MCF 10A (cell line): Measurements from ENCODE around the gene KRTCAP2. TPM values are rescaled to one million over a fixed set of nuclear protein-coding genes. Genes with fewer than 3 reads are reported as not detected.
A peak's percentile ranks its signal among the peaks of the same experiment; 100 is the strongest.

Experiments used
- BruUV-seq: library from RNA; stranded (reverse); fragments of 400-500 nt; replicated peaks from 2 replicates; lab custom pipeline; 2021; lab: Mats Ljungman, UMichigan
- CTCF ChIA-PET: fragments of 300-600 bp; sonication (Branson Sonifier 250); formaldehyde crosslinking; extraction: SDS; loops from one replicate; lab custom pipeline; 2021; ENCODE audit warnings: antibody characterized with exemption, inconsistent platforms; lab: Yijun Ruan, JAX
- POLR2A ChIA-PET: fragments of 300-600, 350-650 bp; sonication (Branson Sonifier 250); formaldehyde crosslinking; extraction: SDS; loops from one replicate; lab custom pipeline; 2020; ENCODE audit warnings: antibody characterized with exemption, inconsistent platforms; lab: Yijun Ruan, JAX
- DNase-seq: peaks from one replicate; pipeline ENCODE4 v3.0.0-alpha.2; 2018; ENCODE audit not compliant: unreplicated experiment
- H3K27ac Mint-ChIP-seq: one replicate; pipeline ENCODE4 v1.8.0; 2022; ENCODE audit warnings: mild to moderate bottlenecking, low read depth, mixed read lengths; ENCODE audit not compliant: unreplicated experiment
- H3K27me3 Mint-ChIP-seq: one replicate; pipeline ENCODE4 v1.8.0; 2022; ENCODE audit warnings: mixed read lengths; ENCODE audit not compliant: insufficient read depth, unreplicated experiment
- H3K36me3 Mint-ChIP-seq: one replicate; pipeline ENCODE4 v1.8.0; 2022; ENCODE audit warnings: mild to moderate bottlenecking, moderate library complexity, mixed read lengths; ENCODE audit not compliant: insufficient read depth, unreplicated experiment
- H3K4me1 Mint-ChIP-seq: one replicate; pipeline ENCODE4 v1.8.0; 2022; ENCODE audit warnings: mixed read lengths; ENCODE audit not compliant: insufficient read depth, unreplicated experiment
- H3K4me3 Mint-ChIP-seq: one replicate; pipeline ENCODE4 v1.8.0; 2022; ENCODE audit warnings: mild to moderate bottlenecking, moderate library complexity, mixed read lengths; ENCODE audit not compliant: unreplicated experiment
- H3K9me3 Mint-ChIP-seq: one replicate; pipeline ENCODE4 v1.8.0; 2022; ENCODE audit warnings: mixed read lengths; ENCODE audit not compliant: unreplicated experiment
- CTCF ChIP-seq: fragments of 200-600 bp; IDR thresholded peaks from one replicate; pipeline ENCODE4 v1.8.0; 2022; ENCODE audit warnings: antibody characterized with exemption, mild to moderate bottlenecking; ENCODE audit not compliant: unreplicated experiment
- intact Hi-C: fragments of 100-400 bp; cut with micrococcal nuclease; formaldehyde crosslinking; loops from 2 replicates; pipeline ENCODE4 v1.14.1; 2022
- total RNA-seq: library from RNA; stranded (reverse); gene quantifications from 2 replicates; pipeline ENCODE4 v1.2.3, GENCODE V29; 2022

KRTCAP2 gene
- total RNA-seq, 1 experiment from 2014 or later, result 313 TPM

- TSS peak; percentile 68 for BruUV-seq
- peaks cover 63% of the 10 kb centered on the region for H3K4me1 Mint-ChIP-seq
- intact Hi-C loops, result loop anchor here (1.0 kb wide), 1 partner anchor 39 kb away; no protein-coding TSS in a partner anchor
- peak; percentile 53 for DNase-seq
- no peaks in the 10 kb centered on the region for H3K9me3 Mint-ChIP-seq
- no peak for TF ChIP-seq CTCF
- H3K36me3 Mint-ChIP-seq, result peaks cover 58% of the 10 kb centered on the region
- H3K4me3 Mint-ChIP-seq, result peak overlapping the region; percentile 100
- peak overlapping the region; percentile 90 for H3K27ac Mint-ChIP-seq
- H3K27me3 Mint-ChIP-seq, result no peaks in the 10 kb centered on the region
- ChIA-PET CTCF (interaction anchor here (0.6 to 14.0 kb wide), 15 partner anchors 9 to 535 kb away, joined by 3 to 161 read pairs (median 3); partner anchors contain the start of genes DPM3, FLAD1 and KRTCAP2), POLR2A (interaction anchor here (0.7 to 11.9 kb wide), 30 partner anchors 9 to 720 kb away, joined by 3 to 238 read pairs (median 5); partner anchors contain the start of genes ADAM15, CKS1B, DPM3 and FLAD1)
These were observed 44.9 kb downstream of the KRTCAP2 start for GRCh38 chr1:155127967-155128754.

DNA sequence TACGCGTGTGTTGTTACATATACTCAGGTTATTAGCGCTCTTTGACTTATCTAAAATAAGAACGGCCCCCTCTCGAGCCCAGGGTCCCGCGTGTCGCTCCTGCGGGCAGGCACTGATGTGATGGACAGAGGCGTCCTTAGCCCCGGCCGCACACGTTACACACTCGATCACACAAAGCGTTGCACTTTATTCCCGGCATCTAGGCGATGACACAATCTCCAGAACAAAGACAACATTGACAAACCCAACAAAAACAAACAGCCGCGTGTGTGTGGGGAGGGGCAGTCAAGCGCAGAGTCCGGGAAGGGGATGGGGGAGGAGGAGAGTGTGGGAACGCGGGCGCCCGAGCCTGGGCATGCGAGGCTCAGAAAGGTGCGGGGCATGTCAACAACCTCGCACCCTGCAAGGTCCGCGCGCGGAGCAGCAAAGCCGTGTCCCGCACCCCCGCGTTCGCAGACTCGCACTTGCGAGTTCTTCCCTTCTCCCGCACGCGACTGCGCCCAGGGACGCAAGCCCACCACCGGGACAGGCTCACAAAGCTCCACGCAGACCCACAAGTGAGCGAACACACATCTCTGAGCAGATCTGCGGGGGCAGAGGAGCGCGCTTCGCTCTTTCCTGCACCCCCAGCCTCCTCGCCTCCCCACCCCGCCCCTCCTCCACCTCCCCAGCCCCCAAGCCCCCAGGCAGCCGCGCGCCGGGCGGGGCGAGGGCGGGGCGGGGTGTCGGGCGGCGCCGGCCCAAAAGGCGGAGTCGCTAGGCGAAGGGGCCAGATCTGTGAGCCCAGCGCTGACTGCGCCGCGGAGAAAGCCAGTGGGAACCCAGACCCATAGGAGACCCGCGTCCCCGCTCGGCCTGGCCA lies 45.8 kb downstream of the KRTCAP2 start, which contains the start of gene EFNA1:
EFNA1 (plus strand) TSS at position 772 of the 862 bp plus-strand sequence. CDS start 102 bp downstream, outside the sequence.
- ChIA-PET POLR2A (interaction anchor here (0.7 to 11.9 kb wide), 14 partner anchors 10 to 190 kb away, joined by 3 to 238 read pairs (median 7); partner anchors contain the start of genes CKS1B, DPM3, KRTCAP2 and PMVK), CTCF (interaction anchor here (0.6 to 14.0 kb wide), 10 partner anchors 10 to 305 kb away, joined by 3 to 161 read pairs (median 28); partner anchors contain the start of gene KRTCAP2)
- peak; percentile 99 for DNase-seq
- Mint-ChIP-seq H3K36me3 (peaks cover 50% of the 10 kb centered on the region), H3K4me3 (peak within 1 kb of the TSS; percentile 100), H3K27ac (peak within 1 kb of the TSS; percentile 90), H3K9me3 (no peaks in the 10 kb centered on the region), H3K4me1 (peaks cover 60% of the 10 kb centered on the region), H3K27me3 (no peaks in the 10 kb centered on the region)
- intact Hi-C loops, result loop anchor here (1.0 kb wide), 1 partner anchor 40 kb away; no protein-coding TSS in a partner anchor
- no TSS peak for BruUV-seq
- no peak for TF ChIP-seq CTCF

GRCh38 chr1:155126556-155127104 lies 46.5 kb downstream of the KRTCAP2 start:
- no peaks in the 10 kb centered on the region for H3K9me3 Mint-ChIP-seq
- H3K27ac Mint-ChIP-seq, result peak overlapping the region; percentile 90
- ChIA-PET CTCF (interaction anchor here (0.6 to 6.7 kb wide), 10 partner anchors 8 to 73 kb away, joined by 3 to 58 read pairs (median 8); partner anchors contain the start of genes KRTCAP2 and SLC50A1), POLR2A (interaction anchor here (0.6 to 11.9 kb wide), 17 partner anchors 10 to 1149 kb away, joined by 3 to 238 read pairs (median 6); partner anchors contain the start of genes ADAM15, DPM3, JTB and KRTCAP2)
- no peaks in the 10 kb centered on the region for H3K27me3 Mint-ChIP-seq
- BruUV-seq, result TSS peak; percentile 15
- no peak for TF ChIP-seq CTCF
- H3K36me3 Mint-ChIP-seq, result peaks cover 43% of the 10 kb centered on the region
- peaks cover 56% of the 10 kb centered on the region for H3K4me1 Mint-ChIP-seq
- intact Hi-C loops, result loop anchor here (1.0 kb wide), 1 partner anchor 41 kb away; no protein-coding TSS in a partner anchor
- DNase-seq, result peak; percentile 75
- H3K4me3 Mint-ChIP-seq, result peak overlapping the region; percentile 100
